Glutamatergic neuron (in vitro differentiated cells): ENCODE data around the gene SLC6A5. TPM values are rescaled to one million over a fixed set of nuclear protein-coding genes. Genes with fewer than 3 reads are reported as not detected.

ENCODE experiments used
- DNase-seq: peaks from one replicate; pipeline ENCODE4 v3.0.0; 2022
- H3K27ac Mint-ChIP-seq: one replicate; pipeline ENCODE4 v1.8.0; 2020; ENCODE audit warnings: mild to moderate bottlenecking, mixed read lengths, inconsistent platforms; ENCODE audit not compliant: unreplicated experiment
- H3K27me3 Mint-ChIP-seq: one replicate; pipeline ENCODE4 v1.8.0; 2020; ENCODE audit warnings: mild to moderate bottlenecking, moderate library complexity, mixed read lengths, inconsistent platforms; ENCODE audit not compliant: unreplicated experiment
- H3K36me3 Mint-ChIP-seq: one replicate; pipeline ENCODE4 v1.8.0; 2020; ENCODE audit warnings: mild to moderate bottlenecking, mixed read lengths, inconsistent platforms; ENCODE audit not compliant: unreplicated experiment
- H3K4me1 Mint-ChIP-seq: one replicate; pipeline ENCODE4 v1.8.0; 2020; ENCODE audit warnings: mild to moderate bottlenecking, low read depth, mixed read lengths, inconsistent platforms; ENCODE audit not compliant: unreplicated experiment
- H3K4me3 Mint-ChIP-seq: one replicate; pipeline ENCODE4 v1.8.0; 2020; ENCODE audit warnings: mild to moderate bottlenecking, mixed read lengths, inconsistent platforms; ENCODE audit not compliant: unreplicated experiment
- H3K9me3 Mint-ChIP-seq: one replicate; pipeline ENCODE4 v1.8.0; 2020; ENCODE audit warnings: mild to moderate bottlenecking, moderate library complexity, mixed read lengths, inconsistent platforms; ENCODE audit not compliant: unreplicated experiment
- CTCF ChIP-seq: fragments of 200-600 bp; sonication (generic); IDR thresholded peaks from one replicate; pipeline ENCODE4 v1.5.0; 2021; ENCODE audit not compliant: partially characterized antibody, unreplicated experiment
- total RNA-seq: library from RNA; stranded (reverse); fragmentation: NEBNext Ultra II Directional; extraction: Animal tissue kit (Norgen Biotek cat#: 25700); gene quantifications from one replicate; pipeline ENCODE4 v1.2.1, GENCODE V29; 2021; ENCODE audit not compliant: unreplicated experiment

SLC6A5 gene
- total RNA-seq, 1 donor from 2014 or later, result 0.05 TPM

- Mint-ChIP-seq H3K27ac (no peak overlapping the region), H3K4me3 (no peak overlapping the region), H3K27me3 (peaks cover 4% of the 10 kb centered on the region), H3K4me1 (no peaks in the 10 kb centered on the region), H3K36me3 (no peaks in the 10 kb centered on the region), H3K9me3 (no peaks in the 10 kb centered on the region)
- peak; percentile 35 for DNase-seq
- peak; percentile 95 for TF ChIP-seq CTCF
These were observed 48.7 kb downstream of the SLC6A5 start for GRCh38 chr11:20647976-20648565.

DNA sequence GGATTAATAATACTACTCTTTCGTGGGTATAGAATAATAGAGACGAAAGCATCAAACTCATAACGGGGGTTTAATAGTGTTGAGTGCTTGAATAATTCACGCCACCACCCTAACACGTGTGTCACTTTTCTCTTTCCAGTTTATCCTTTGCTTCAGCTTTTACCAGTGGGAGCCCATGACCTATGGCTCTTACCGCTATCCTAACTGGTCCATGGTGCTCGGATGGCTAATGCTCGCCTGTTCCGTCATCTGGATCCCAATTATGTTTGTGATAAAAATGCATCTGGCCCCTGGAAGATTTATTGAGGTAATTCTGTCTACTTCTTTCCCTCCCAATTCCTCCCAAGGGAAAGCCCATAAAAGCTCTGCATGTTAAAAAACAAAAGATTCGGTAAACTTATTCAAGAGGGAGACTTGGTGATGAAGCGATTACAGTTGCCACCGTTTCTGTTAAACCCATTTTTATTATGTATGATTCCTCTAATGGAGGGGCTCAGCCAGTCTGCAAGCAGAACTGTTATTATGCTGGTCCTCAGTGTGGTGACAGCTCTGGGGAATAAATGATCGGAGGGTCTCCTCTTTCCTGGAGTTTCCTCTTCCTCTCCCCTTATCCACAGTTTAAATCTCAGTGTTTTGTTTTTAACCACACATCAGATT is 52.9 kb downstream of the SLC6A5 start:
- Mint-ChIP-seq H3K36me3 (no peaks in the 10 kb centered on the region), H3K27ac (no peak overlapping the region), H3K4me1 (peaks cover 4% of the 10 kb centered on the region), H3K4me3 (no peak overlapping the region), H3K27me3 (peaks cover 2% of the 10 kb centered on the region), H3K9me3 (no peaks in the 10 kb centered on the region)
- DNase-seq, result no peak
- TF ChIP-seq CTCF, result no peak

GRCh38 chr11:20654038-20654437 is 54.6 kb downstream of the SLC6A5 start:
- no peak for TF ChIP-seq CTCF
- H3K4me3 Mint-ChIP-seq, result no peak overlapping the region
- no peaks in the 10 kb centered on the region for H3K9me3 Mint-ChIP-seq
- peaks cover 2% of the 10 kb centered on the region for H3K27me3 Mint-ChIP-seq
- DNase-seq, result no peak
- peaks cover 4% of the 10 kb centered on the region for H3K4me1 Mint-ChIP-seq
- no peaks in the 10 kb centered on the region for H3K36me3 Mint-ChIP-seq
- no peak overlapping the region for H3K27ac Mint-ChIP-seq

- peaks cover 5% of the 10 kb centered on the region for H3K27me3 Mint-ChIP-seq
- no peak for TF ChIP-seq CTCF
- DNase-seq, result no peak
These were observed 57.5 kb downstream of the SLC6A5 start for GRCh38 chr11:20656901-20657300.

DNA sequence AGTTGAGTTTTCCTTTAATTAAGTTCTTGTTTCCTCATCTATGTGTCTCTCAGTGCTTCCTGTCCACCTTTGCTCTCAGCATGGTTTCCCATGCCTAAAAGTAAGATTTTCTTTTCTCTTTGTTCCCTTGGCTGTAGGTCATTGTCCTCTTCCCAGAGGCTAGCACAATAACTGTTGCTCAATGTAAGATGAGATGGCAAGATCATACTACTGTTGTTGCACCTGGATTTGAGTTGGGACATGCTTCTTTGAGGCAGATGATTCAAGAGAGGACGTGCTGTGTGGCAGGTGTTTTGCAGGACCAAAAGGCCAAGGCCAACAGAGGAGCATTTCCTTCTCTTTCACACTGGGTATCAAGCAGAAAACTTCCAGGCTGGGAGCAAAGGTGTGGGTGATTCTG is 58.7 kb downstream of the SLC6A5 start:
- DNase-seq, result no peak
- peaks cover 4% of the 10 kb centered on the region for H3K4me1 Mint-ChIP-seq
- H3K9me3 Mint-ChIP-seq, result no peaks in the 10 kb centered on the region
- no peak overlapping the region for H3K4me3 Mint-ChIP-seq
- no peaks in the 10 kb centered on the region for H3K36me3 Mint-ChIP-seq
- TF ChIP-seq CTCF, result no peak
- no peak overlapping the region for H3K27ac Mint-ChIP-seq
- H3K27me3 Mint-ChIP-seq, result peaks cover 5% of the 10 kb centered on the region

More at GRCh38 chr11:20656901-20657300, 57.5 kb downstream of the SLC6A5 start:
- Mint-ChIP-seq H3K36me3 (no peaks in the 10 kb centered on the region), H3K4me1 (peaks cover 4% of the 10 kb centered on the region), H3K4me3 (no peak overlapping the region), H3K27ac (no peak overlapping the region), H3K9me3 (no peaks in the 10 kb centered on the region)
